Activated T-cell treated with anti-CD3 and anti-CD28 coated beads, Interleukin-2, amount 50 U/mL, for 1 hour (primary cell): ENCODE results near the gene SGCA.

Experiments
- DNase-seq: peaks from one replicate; pipeline ENCODE4 v3.0.0-alpha.2; 2020

SGCA gene

DNA sequence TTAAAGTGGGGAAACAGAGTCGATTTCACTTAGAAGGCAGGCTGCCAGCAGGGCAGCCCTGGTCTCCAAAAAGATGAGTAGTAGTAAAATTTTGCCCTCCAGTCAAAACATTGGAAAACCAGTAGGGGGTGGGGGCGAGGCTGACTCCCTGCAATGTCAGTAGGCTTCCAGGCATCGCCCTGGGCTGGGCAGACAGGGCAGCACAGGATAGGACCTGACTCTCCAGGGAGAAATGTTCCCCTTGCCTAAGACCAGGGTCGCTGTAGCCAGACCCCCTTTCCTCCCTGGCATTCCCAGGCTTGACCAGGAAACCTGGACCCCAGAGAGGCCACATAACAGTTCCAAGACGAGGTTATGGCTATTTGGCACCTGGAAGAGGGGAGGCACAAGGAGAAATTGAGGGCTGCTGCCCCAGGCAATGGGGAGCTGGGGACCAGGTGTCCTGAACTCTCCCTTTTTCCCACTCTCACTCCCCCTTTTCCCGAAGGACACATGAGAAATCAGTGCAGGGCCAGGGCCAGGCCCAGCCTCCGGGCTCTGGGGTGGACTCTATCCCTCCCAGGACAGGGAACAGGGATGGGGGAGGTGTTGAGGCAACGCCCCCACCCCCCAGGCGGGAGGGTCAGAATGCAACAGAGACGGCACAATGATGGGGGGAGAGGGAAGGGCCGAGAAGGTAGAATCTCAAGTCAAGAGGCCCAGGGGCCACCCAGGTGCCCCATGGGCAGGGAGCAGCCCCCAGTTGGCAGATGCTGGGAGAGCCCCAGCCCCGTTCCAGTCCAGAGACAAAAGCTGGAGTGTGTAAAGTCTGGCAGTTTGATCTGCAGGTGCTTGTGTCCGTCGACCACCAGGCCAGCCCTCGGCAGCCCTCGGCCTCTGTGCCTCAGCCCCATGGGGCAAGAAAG lies 31.3 kb upstream of the SGCA start:
- DNase-seq: no peak

GRCh38 chr17:50135316-50136095 lies 30.3 kb upstream of the SGCA start:
- no peak for DNase-seq

DNA sequence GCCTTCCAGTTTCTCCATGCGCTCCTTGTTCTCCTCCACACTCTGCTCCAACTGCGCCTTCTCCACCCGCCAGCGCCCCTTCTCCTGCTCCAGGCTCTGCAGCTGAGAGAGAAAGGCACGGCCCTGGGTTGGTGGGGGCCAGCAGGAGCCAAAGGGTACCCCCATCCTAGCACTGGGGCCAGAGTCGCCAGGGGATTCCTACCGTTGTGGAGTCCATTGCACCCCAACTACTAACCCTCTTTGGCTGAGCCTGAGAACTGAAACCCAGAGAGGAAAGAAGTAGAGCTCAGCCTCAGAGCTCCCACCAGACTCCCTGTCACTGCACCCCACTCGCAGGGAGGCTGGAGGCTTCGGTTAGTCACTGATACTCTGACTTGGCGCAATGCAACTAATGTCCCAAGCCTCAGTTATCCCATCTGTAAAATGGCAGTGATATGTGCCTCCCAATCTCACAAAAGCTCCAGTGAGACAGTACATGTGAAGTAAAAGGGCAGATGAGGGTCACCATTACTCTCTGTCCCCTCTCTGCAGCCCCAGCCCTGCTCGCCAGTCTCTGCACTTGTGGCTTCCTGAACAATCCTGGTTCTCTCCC lies 29.6 kb upstream of the SGCA start:
- DNase-seq: no peak

DNA sequence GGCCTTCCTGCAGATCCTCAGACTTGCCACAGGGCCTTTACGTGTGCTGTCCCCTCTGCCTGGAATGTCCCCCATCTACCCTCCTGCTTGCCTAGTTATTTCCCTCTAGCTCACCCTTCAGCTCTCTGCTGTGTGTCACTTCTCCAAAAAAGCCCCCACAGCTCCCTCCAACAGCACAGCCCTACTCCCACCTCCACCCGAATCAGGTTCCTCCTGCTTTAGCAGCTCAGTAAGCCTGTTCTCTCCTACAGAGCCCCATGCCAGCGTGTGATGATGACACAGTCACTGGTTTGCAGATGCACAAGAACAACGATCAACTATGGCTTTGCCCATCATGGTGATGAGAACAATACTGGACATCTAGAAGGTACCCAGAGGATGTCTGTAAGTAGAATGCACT lies 28.8 kb upstream of the SGCA start:
- DNase-seq: no peak

GRCh38 chr17:50139185-50139783 lies 26.5 kb upstream of the SGCA start:
- DNase-seq: no peak

GRCh38 chr17:50139950-50140885 lies 25.6 kb upstream of the SGCA start:
- DNase-seq: peak; percentile 84

- DNase-seq: no peak
Measured at GRCh38 chr17:50141026-50141744, 24.6 kb upstream of the SGCA start.

- DNase-seq: peak; percentile 20
Measured at GRCh38 chr17:50141745-50142110, 24.1 kb upstream of the SGCA start.

DNA sequence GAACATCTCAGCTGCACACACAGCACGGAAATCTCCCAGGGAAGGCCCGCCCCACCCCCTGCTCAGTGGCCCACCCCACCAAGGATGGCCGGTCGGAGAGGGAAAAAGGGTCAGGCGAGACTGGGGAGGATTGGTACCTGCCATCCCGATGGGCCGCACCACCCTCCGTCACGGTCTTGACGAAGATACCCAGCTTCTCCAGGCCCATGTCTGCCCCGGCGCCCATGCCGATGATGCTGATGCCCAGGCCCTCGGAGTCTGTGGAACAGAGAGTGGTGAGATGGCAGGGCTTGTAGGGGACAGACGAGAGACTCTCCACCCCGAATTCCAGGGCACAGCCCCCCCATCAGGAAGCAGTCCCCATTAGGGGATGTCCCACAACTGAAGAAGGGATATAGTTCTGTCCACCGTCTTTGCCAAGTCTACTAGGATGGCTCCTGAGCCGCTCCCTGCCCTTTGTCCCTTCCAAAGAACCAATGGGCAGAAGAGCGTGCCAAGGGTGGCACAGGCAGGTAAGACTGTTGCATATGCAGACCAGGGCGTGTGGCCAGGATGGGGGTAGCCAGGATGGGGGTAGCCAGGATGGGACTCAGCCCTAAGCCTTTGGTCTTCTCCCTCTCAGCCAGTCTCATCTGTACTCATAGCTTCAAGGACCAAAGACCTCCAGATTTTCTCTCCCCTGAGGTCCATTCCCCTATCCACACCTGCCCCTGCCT lies 22.2 kb upstream of the SGCA start:
- DNase-seq: no peak

GRCh38 chr17:50144355-50144754 lies 21.4 kb upstream of the SGCA start:
- no peak for DNase-seq

GRCh38 chr17:50144845-50145531 lies 20.8 kb upstream of the SGCA start:
- peak; percentile 18 for DNase-seq

- no peak for DNase-seq
Measured at GRCh38 chr17:50145532-50146229, 20.1 kb upstream of the SGCA start.

- peak; percentile 41 for DNase-seq
Measured at GRCh38 chr17:50146230-50146926, 19.4 kb upstream of the SGCA start.

DNA sequence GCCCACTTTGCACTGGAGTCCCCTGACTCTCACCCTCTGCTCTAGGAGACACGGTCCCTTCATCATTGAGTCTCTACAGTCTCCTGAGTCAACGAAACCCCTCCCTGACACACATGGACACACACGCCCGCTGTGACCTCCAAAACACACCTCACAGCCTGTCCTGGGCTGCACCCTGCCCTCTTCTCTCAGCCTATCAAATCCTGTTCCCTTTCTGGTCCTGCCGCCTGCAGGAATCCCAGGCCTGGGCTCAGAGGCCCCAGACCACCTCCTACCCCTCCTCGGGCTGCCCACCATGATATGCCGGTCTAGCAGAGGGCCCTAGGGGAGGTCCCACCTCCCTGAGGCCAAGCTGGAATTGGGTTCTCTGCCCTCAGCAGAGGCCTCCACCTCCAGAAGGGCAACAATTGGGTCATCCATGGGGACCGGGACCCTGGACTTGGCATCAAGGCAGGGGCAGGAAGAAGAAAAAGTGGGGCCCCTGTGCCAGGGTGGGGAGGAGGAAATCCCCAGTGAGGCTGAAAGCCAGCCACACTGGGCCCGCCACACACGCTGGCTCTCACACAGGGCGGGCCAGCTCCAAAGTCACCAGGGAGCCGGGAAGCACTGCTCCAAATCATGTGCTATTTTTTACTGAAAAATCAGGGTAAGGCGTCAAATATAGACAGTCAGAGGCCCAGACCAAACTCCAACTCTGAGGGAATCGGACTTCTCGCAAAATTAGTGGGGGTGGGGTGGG lies 18.7 kb upstream of the SGCA start:
- peak; percentile 26 for DNase-seq

DNA sequence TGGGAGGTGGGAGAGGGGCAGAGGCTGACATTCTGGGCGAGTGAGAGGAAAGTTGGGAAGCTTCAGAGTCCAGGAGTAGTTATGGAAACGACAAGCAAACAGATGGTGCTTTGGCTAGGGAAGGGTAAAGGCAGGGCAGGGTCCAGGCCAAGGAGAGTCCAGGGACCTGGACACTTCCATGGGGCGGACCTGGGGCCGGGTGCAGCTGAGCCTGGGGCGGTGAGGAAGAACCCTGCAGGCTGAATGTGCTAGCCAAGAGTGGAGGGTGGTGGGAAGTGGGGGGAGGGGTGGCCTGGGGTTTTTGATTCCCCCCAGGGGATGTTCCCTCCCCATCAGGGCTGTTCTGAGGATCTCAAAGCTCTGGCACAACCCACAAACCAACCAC lies 18.0 kb upstream of the SGCA start:
- no peak for DNase-seq

GRCh38 chr17:50148226-50149090 lies 17.3 kb upstream of the SGCA start:
- peak; percentile 81 for DNase-seq

GRCh38 chr17:50149091-50149416 lies 16.8 kb upstream of the SGCA start:
- no peak for DNase-seq
